Inflammatory macrophage (primary cell): Measurements from ENCODE around the gene OLIG1.

Source experiments
- DNase-seq, 2 donors: peaks; one replicate each; pipeline ENCODE4 v3.0.0-alpha.2; 2020 to 2022

OLIG1 gene

GRCh38 chr21:33101300-33101911 is 31.5 kb downstream of the OLIG1 start:
- DNase-seq, result peak; percentile 81 to 90

DNA sequence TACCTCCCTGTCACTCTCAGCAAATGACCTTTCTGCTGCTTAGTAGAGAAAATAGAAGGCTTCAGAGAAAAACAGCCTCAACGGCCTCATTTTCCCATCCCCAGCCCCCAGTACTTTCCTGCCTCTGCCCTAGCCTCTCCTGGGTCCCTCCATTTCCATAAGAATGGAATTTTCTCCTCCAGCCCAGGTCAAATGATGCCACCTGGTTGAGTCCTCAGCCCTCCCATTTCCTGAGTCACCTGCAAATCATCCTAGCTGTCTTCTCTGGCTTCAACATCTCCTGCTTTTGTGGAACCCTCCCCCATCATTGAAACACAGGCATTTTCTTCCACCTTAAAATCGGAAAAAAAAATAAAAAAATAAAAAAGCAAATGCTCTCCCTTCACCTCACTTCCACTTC is 35.1 kb downstream of the OLIG1 start:
- no peak for DNase-seq

GRCh38 chr21:33108228-33108627 is 38.3 kb downstream of the OLIG1 start:
- DNase-seq, result peak; percentile 20 to 49

- DNase-seq, result peak; percentile 57 to 78
These were observed 39.8 kb downstream of the OLIG1 start for GRCh38 chr21:33109574-33110339.

GRCh38 chr21:33110340-33110715 is 40.4 kb downstream of the OLIG1 start:
- no peak for DNase-seq

- DNase-seq, result no peak
These were observed 41.6 kb downstream of the OLIG1 start for GRCh38 chr21:33111577-33111976.

DNA sequence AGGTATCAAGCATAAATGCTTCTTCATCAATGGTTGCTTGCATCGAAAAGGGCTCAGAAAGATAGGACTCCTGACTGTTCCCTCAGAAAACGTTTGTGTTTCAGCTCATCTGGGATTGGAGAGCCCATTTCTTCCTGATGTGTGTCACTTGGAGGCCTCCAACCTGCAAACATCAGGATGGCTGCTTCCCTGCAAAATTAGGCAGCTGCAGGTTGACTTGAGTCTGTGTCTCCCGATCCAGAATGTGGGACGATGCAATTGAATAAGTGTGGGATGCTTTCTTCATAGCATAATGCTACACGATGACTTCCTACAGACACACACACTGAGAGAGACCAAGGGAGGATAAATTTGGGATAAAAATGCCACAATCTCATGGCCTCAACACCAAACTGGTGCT is 42.2 kb downstream of the OLIG1 start:
- DNase-seq, result no peak

GRCh38 chr21:33112681-33113080 is 42.7 kb downstream of the OLIG1 start:
- DNase-seq, result no peak

- DNase-seq, result no peak
These were observed 43.2 kb downstream of the OLIG1 start for GRCh38 chr21:33113131-33113530.

DNA sequence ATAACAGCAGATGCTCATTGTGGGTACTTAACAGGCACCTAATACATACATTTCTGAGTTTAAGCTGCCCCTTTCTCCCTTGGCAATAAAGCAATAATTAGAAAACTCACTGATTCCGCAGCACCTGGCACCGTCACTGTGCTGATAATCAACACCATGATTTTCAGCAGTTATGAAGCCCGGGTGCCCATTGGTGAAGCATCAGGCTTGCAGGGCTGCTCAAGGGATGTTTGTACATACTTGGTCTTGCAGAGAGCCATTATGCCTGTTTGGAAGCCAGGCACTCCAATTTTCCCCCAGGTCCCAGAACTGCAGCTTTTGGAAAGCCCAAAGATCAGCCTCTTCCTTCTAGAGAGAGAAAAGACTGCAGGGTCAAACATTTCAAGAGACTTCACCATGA is 44.3 kb downstream of the OLIG1 start:
- no peak for DNase-seq

DNA sequence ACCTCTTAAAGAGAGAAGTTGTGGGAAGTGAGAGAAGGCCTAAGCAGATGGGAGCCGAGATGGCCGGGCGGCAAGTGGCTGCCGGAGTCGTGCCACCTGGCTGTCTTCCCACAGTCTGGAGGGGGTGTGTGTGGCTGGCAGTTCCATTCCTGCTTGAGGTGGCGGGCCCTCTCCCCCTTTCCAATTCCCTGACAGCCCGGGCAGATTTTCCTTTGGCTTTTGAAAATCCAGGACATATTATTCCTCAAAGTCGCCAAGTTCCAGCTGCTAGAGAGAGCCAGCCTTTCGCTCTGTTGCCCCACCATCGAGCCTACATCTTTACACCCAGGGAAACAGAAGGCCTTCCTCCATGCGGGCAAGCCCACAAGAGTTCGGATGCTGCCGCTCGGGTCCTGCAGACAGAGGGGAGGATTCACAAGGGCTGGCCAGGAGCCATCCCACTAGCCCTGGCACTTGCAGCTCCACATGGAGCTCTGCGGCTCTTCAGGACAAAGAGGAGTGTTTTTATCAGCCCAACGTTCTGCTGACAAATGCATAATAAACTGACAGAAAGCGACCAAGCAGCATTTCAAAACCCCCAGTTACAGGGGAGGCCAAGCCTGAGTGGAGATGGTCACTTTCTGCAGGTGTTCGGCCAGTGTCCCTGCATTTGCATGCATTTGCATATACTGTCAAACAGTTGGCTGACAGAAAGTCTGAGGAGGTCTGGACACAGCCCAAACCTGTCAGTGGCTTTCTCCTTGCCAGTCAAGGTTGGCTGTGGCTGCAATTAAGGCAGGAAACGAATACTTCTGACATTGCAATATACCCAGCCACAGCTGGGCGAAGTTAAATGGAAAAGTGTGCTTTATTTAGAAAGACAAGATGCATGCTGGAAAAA is 45.9 kb downstream of the OLIG1 start:
- no peak for DNase-seq

DNA sequence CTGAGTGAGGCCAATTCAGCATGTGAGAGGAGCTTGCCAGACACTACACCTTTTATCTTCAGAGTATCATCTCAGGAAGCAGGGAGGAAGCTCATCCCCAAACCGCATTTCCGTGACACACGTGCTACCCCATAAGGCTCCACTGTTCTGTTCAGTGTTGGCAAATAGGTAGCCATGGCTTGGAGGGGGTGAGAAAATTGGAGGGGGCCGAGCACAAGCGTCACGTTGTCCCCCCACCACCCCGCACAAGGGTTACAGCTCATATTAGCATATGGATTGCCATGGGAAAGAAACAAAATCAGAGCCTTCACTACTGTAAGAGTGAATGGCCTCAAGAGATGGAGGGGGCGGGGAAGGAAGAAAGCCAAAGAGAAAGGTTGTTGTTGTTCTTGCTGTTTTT is 46.7 kb downstream of the OLIG1 start:
- no peak for DNase-seq

DNA sequence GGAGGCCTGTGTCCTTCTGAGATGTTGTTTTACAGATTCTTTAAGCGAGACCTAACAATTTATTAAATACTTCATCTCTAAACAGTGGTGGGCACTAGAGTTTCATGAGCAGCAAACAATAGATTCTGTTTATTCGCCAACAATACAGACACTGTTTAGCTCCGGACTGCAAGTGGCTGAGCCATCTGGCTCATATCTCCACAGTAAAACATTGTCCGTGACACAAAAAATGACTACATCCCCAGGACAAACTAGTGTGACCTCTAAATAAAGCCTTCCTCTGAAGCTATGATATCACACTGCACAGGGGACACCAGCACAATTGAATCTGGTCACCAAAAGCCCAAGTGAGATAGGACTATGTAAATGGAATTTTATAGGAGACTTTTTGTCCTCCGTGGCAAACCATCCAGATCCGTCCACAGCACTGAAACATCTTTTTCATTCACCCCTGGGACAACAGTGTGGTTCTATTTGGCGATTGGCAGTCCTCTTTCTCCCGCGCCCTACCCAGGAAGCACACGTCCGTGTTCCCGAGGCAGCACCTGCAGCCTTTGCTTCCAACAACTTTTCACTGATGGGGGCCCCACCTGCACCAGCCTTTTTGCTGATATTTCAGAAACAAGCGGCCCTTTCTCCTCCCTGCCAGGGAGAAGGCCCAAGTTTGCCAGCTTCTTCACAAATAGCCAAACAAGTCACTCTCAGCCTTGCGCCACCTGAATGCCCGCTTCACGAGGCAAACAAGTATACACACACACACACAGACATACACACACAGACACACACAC is 47.4 kb downstream of the OLIG1 start:
- no peak for DNase-seq
